ENCODE results near the gene LYRM7.

LYRM7 gene

DNA sequence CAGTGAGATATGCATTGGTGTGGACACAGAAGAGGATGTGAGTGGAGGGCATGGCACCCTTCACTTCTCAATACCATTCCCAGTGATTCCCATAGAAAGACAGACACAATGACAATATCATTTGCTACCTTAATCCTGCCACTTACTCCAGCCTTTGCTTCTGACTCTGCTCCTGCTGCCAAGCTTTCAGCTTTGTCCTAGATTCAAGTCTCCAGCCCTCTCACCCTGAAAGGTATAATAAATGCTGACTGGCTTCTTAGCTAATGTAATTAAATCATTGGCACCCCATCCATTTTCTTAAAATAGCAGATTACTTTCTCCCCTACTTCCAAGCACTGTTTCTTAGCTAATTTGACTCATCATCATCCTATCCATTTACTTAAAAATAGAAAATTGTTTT is 52.0 kb downstream of the LYRM7 start:
- Histone ChIP-seq H3K27me3 (no peaks in the 10 kb centered on the region), H3K4me1 (ENCODE audit: control insufficient read depth in 1 of 2, insufficient read depth in 1 of 2, low read depth in 1 of 2, low read length in 1 of 2) (no peaks in the 10 kb centered on the region)
- TF ChIP-seq, protein P1, sequence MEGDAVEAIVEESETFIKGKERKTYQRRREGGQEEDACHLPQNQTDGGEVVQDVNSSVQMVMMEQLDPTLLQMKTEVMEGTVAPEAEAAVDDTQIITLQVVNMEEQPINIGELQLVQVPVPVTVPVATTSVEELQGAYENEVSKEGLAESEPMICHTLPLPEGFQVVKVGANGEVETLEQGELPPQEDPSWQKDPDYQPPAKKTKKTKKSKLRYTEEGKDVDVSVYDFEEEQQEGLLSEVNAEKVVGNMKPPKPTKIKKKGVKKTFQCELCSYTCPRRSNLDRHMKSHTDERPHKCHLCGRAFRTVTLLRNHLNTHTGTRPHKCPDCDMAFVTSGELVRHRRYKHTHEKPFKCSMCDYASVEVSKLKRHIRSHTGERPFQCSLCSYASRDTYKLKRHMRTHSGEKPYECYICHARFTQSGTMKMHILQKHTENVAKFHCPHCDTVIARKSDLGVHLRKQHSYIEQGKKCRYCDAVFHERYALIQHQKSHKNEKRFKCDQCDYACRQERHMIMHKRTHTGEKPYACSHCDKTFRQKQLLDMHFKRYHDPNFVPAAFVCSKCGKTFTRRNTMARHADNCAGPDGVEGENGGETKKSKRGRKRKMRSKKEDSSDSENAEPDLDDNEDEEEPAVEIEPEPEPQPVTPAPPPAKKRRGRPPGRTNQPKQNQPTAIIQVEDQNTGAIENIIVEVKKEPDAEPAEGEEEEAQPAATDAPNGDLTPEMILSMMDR (IDR thresholded peaks at IDR 0.05) = no peak

DNA sequence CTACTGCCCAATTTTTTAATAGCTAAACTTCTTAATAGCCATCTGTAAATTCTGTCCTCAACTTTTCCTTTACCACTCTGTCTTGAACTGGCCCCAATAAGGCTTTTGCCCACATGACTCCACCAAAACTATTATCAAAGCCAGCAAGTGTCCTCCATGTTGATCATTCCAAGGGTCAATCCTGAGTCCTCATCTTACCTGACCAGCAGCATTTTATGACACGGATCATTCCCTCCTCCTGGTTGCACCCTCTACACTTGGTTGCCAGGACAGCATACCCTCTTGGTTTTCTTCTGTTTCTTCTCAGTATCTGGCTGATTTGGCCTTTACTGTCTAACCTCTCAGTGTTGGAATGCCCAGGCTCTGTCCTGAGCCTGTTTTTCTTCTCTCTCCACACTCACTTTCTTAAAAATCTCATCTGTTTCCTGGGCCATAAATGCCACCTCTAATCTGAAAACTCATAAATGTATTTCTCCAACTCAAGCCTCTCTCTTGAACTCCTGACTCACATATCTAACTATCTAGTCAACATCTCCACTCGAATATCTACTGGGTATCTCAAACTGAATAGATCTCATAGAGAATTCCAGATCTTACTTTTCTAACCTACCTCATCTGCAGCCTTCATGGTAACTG is 53.1 kb downstream of the LYRM7 start:
- Histone ChIP-seq H3K27me3 (no peaks in the 10 kb centered on the region), H3K36me3 (no peaks in the 10 kb centered on the region), H3K4me3 (ENCODE audit: low read depth in 1 of 2, low read length in 1 of 2) (no peak overlapping the region), H3K9me3 (no peaks in the 10 kb centered on the region), H3K4me1 (ENCODE audit: control insufficient read depth in 1 of 2, insufficient read depth in 1 of 2, low read depth in 1 of 2, low read length in 1 of 2) (no peaks in the 10 kb centered on the region), H3K27ac (no peak overlapping the region)
- TF ChIP-seq, protein P1 (IDR thresholded peaks at IDR 0.05) = no peak

More for the DNA sequence above, 52.0 kb downstream of the LYRM7 start:
- Histone ChIP-seq H3K4me3 (ENCODE audit: low read depth in 1 of 2, low read length in 1 of 2) (no peak overlapping the region), H3K27ac (no peak overlapping the region), H3K36me3 (no peaks in the 10 kb centered on the region), H3K9me3 (no peaks in the 10 kb centered on the region)

DNA sequence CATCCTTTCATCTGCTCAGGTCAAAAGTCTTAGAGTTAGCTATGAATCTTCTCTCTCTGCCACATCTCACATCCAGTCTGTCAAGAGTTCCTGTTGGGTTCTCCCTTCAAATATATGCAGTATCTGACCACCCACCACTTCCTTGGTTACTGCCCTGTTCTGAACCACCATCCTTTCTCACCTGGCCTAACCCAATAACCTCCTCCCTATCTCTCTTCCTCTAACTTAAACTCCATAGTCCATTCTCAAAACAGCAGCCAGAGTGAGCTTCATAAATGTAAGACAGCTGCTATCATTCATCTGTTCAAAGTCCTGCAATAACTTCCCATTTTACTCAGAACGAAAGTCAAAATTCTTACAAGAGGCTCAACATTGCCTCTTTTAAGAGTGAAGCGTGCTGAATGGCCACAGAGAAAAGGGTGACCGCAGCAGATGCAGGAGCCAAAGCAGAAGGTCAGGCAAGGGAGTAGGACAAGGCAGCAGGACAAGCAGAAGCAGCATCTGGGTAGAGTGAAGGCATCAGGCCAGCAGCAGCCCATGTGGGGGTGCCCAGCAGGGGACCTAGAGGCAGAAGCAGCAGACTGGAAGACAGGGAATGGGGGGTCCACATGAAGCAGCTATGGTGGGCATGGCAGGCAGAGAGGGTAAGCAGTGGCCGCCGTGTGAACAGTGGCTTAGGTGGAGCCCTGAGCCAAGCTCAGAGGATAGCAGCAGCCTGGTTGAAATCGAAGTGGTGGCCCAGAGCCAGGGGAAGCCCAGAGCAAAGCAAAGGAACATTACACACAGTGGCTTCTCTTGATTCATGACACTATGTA is 53.9 kb downstream of the LYRM7 start:
- Histone ChIP-seq H3K4me3 (ENCODE audit: low read depth in 1 of 2, low read length in 1 of 2) (no peak overlapping the region), H3K36me3 (no peaks in the 10 kb centered on the region), H3K27me3 (no peaks in the 10 kb centered on the region), H3K27ac (no peak overlapping the region), H3K9me3 (no peaks in the 10 kb centered on the region), H3K4me1 (ENCODE audit: control insufficient read depth in 1 of 2, insufficient read depth in 1 of 2, low read depth in 1 of 2, low read length in 1 of 2) (no peaks in the 10 kb centered on the region)
- TF ChIP-seq, protein P1 (IDR thresholded peaks at IDR 0.05) = no peak

DNA sequence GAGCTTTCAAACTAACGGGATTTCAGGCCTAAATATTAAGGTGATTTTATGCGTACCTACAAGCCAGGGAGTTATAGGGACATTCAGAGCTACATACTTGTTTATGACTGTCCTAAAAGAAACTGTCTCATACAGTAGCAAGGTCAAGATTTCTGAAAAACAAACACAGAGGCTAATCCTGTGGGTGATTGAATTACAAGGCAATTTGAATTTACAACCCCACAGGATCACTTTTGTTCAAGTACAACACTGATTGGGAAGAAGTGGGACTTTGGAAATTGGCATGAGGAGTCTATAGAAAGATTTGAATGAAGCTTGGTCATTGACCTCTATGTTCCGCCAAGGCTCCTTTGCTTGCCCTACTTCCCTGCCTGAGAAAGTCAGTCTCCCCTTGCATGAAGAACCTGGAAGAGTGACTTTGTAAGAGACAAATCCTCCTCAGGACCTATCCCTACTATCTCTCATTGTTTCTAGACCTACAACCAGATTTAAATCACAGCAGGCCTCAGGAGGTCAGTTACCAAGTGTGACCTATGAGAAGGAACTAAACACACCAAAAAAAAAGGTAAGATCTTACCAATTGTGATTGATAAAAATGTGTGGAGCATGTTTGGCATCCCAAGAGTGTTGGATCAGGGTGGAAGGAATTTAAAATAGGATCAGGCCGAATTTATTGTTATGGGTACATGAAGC is 54.7 kb downstream of the LYRM7 start:
- Histone ChIP-seq H3K27me3 (no peaks in the 10 kb centered on the region), H3K4me1 (ENCODE audit: control insufficient read depth in 1 of 2, insufficient read depth in 1 of 2, low read depth in 1 of 2, low read length in 1 of 2) (no peaks in the 10 kb centered on the region), H3K36me3 (no peaks in the 10 kb centered on the region), H3K9me3 (no peaks in the 10 kb centered on the region), H3K27ac (no peak overlapping the region), H3K4me3 (ENCODE audit: low read depth in 1 of 2, low read length in 1 of 2) (no peak overlapping the region)
- TF ChIP-seq, protein P1 (IDR thresholded peaks at IDR 0.05) = no peak

DNA sequence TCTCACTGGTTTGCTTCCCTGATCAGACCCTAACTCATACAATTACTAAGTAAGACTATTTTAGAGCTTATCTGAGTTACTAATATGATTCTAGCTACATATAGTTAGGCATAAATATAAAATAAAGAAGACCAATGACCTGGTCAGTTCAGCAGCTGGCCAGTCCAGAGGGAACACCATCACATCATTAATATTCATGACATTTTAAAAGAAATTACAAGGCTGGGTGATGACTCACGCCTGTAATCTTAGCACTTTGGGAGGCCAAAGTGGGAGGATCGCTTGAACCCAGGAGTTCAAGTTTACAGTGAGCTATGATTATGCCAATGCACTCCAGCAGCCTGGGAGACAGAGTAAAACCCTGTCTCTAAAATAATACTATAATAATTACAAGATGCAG is 56.2 kb downstream of the LYRM7 start:
- Histone ChIP-seq H3K9me3 (no peaks in the 10 kb centered on the region), H3K27ac (no peak overlapping the region), H3K4me1 (ENCODE audit: control insufficient read depth in 1 of 2, insufficient read depth in 1 of 2, low read depth in 1 of 2, low read length in 1 of 2) (no peaks in the 10 kb centered on the region), H3K36me3 (no peaks in the 10 kb centered on the region), H3K27me3 (no peaks in the 10 kb centered on the region), H3K4me3 (ENCODE audit: low read depth in 1 of 2, low read length in 1 of 2) (no peak overlapping the region)
- TF ChIP-seq, protein P1 (IDR thresholded peaks at IDR 0.05) = no peak

Data from neutrophil (primary cell).